ENCODE measurements around the gene NAP1L1.

Gene NAP1L1

GRCh38 chr12:76047742-76048141 is 36.7 kb downstream of the NAP1L1 start:
- TF ChIP-seq ISL1 (CRISPR knock-in tag; IDR thresholded peaks at IDR 0.05) (no peak), CSRNP3 (CRISPR knock-in tag; IDR thresholded peaks at IDR 0.05) (no peak), RARB (CRISPR knock-in tag; IDR thresholded peaks at IDR 0.05) (no peak), ZNF70 (CRISPR knock-in tag; IDR thresholded peaks at IDR 0.05) (no peak), ESRRG (CRISPR knock-in tag; IDR thresholded peaks at IDR 0.05) (no peak), ZNF565 (CRISPR knock-in tag; conservative IDR thresholded peaks at IDR 0.05; ENCODE audit: low read depth) (no peak), OSR1 (CRISPR knock-in tag; IDR thresholded peaks at IDR 0.05) (no peak), BACH2 (CRISPR knock-in tag; IDR thresholded peaks at IDR 0.05; ENCODE audit: borderline replicate concordance) (no peak), POU6F1 (CRISPR knock-in tag; IDR thresholded peaks at IDR 0.05; ENCODE audit: borderline replicate concordance, low read depth) (no peak), PATZ1 (CRISPR knock-in tag; IDR thresholded peaks at IDR 0.05; ENCODE audit: borderline replicate concordance) (no peak), ARNTL (CRISPR knock-in tag; IDR thresholded peaks at IDR 0.05; ENCODE audit: borderline replicate concordance, low read depth) (no peak)
- no peak for ATAC-seq

- ATAC-seq = no peak
- no peak for TF ChIP-seq ZC3H10 (CRISPR knock-in tag; IDR thresholded peaks at IDR 0.05)
Observed at GRCh38 chr12:76047060-76047459, 37.4 kb downstream of the NAP1L1 start.

- TF ChIP-seq CSDC2 (CRISPR knock-in tag; IDR thresholded peaks at IDR 0.05) (no peak), TCF4 (CRISPR knock-in tag; IDR thresholded peaks at IDR 0.05; ENCODE audit: borderline replicate concordance) (no peak), ZNF8 (CRISPR knock-in tag; IDR thresholded peaks at IDR 0.05) (no peak), RARB (CRISPR knock-in tag; IDR thresholded peaks at IDR 0.05) (no peak), ESRRG (CRISPR knock-in tag; IDR thresholded peaks at IDR 0.05) (no peak), ZNF70 (CRISPR knock-in tag; IDR thresholded peaks at IDR 0.05) (no peak), TOX (CRISPR knock-in tag; IDR thresholded peaks at IDR 0.05; ENCODE audit: borderline replicate concordance) (no peak), CREB5 (CRISPR knock-in tag; IDR thresholded peaks at IDR 0.05; ENCODE audit: low read depth) (no peak), GLIS3 (CRISPR knock-in tag; IDR thresholded peaks at IDR 0.05) (no peak)
- ATAC-seq = no peak
Observed at GRCh38 chr12:76043377-76043776, 41.1 kb downstream of the NAP1L1 start.

GRCh38 chr12:76042147-76042546 is 42.3 kb downstream of the NAP1L1 start:
- no peak for ATAC-seq
- TF ChIP-seq BACH2 (CRISPR knock-in tag; IDR thresholded peaks at IDR 0.05; ENCODE audit: borderline replicate concordance) = no peak
- no peak for TF ChIP-seq GLIS3 (CRISPR knock-in tag; IDR thresholded peaks at IDR 0.05)
- TF ChIP-seq CREB5 (CRISPR knock-in tag; IDR thresholded peaks at IDR 0.05; ENCODE audit: low read depth) = no peak

GRCh38 chr12:76041406-76041805 is 43.1 kb downstream of the NAP1L1 start:
- no peak for TF ChIP-seq BACH2 (CRISPR knock-in tag; IDR thresholded peaks at IDR 0.05; ENCODE audit: borderline replicate concordance)
- no peak for TF ChIP-seq ZFP30 (CRISPR knock-in tag; IDR thresholded peaks at IDR 0.05)
- TF ChIP-seq ESRRG (CRISPR knock-in tag; IDR thresholded peaks at IDR 0.05) = no peak
- TF ChIP-seq ZNF70 (CRISPR knock-in tag; IDR thresholded peaks at IDR 0.05) = no peak
- no peak for TF ChIP-seq ZFP3 (CRISPR knock-in tag; IDR thresholded peaks at IDR 0.05)
- TF ChIP-seq TCF4 (CRISPR knock-in tag; IDR thresholded peaks at IDR 0.05; ENCODE audit: borderline replicate concordance) = no peak
- no peak for TF ChIP-seq PPARA (CRISPR knock-in tag; IDR thresholded peaks at IDR 0.05; ENCODE audit: borderline replicate concordance)
- no peak for TF ChIP-seq TSHZ2 (CRISPR knock-in tag; IDR thresholded peaks at IDR 0.05)
- TF ChIP-seq SNAI2 (CRISPR knock-in tag; IDR thresholded peaks at IDR 0.05) = no peak
- TF ChIP-seq CSDC2 (CRISPR knock-in tag; IDR thresholded peaks at IDR 0.05) = no peak
- no peak for TF ChIP-seq OSR1 (CRISPR knock-in tag; IDR thresholded peaks at IDR 0.05)
- no peak for ATAC-seq

Data from SK-N-SH treated with all-trans-retinoic acid at 6 μM for 48 hours (cell line).